GM19455 (cell line): ENCODE results near the gene TMEM145.

ENCODE experiments used
- ATAC-seq: cut with Tn5 transposase; IDR thresholded peaks from one replicate; pipeline ENCODE4 v1.9.1; 2021; ENCODE audit not compliant: unreplicated experiment

TMEM145 gene

DNA sequence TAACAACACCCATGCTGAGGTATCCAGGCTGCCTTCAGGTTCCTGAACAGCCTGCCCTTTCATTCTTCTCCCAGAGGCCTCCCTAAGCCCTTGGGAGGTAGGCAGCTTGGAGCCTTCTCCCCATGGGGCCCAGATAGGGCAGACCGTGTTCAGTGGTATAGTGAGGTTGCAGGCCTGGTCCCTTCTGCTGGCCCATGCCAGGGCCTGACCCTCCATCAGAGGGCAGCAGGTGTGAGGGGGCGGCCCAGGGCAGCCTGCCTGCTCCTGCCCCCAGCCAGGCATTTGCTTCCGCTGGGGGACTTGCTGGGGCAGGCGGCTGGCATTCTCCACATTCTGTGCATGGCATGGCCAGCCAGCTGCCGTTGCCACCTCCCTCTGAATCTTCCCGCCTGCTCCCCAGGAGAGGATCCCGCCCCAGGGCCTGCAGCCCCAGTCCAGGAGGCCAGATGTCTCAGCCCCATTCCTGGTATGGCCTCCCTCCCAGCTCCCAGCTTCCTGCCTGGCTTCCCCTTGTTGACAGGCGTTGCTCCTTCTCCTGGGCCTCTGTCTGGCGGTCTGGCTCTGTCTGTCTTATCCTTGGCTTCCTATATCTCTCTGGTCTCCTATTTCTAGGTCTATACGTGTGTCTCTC lies 35.2 kb upstream of the TMEM145 start:
- no peak for ATAC-seq

DNA sequence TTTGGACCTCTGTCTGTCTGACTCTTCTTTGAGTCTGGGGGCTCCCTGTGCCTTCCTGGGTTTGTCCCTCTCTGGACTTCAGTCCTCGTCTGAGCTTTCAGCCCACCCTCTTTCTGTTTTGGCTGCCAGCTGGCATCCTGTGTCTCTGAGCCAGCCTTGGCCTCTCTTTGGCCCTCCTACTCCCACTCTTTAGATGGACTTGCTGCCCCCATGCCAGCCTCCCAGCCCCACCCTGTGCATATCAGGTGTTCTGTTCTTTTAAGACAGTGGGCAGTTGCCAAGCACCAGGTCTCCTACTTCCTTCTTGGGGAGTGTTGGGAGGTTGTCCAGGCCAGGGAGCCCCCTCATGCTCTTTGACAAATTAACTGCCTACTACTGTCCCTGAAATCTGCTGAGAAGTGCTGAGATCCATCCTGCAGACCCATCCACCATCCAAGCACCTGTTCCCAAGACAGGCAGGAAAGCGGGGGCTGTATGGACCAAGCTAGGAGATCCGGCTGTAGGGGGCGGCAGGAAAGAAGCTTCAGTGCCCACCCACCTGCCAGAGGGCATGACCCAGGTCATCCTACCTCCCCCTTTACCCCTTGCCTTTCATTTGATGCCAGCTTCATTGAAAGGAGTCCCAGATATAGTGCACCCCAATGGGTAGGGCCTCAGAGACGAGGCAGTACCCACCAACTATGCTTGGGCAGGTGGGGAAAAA lies 34.5 kb upstream of the TMEM145 start:
- ATAC-seq = no peak

- no peak for ATAC-seq
Observed at GRCh38 chr19:42279155-42279901, 33.8 kb upstream of the TMEM145 start.

- peak; percentile 32 for ATAC-seq
Observed at GRCh38 chr19:42279902-42280814, 33.0 kb upstream of the TMEM145 start.

- ATAC-seq = no peak
Observed at GRCh38 chr19:42280815-42281145, 32.3 kb upstream of the TMEM145 start.

DNA sequence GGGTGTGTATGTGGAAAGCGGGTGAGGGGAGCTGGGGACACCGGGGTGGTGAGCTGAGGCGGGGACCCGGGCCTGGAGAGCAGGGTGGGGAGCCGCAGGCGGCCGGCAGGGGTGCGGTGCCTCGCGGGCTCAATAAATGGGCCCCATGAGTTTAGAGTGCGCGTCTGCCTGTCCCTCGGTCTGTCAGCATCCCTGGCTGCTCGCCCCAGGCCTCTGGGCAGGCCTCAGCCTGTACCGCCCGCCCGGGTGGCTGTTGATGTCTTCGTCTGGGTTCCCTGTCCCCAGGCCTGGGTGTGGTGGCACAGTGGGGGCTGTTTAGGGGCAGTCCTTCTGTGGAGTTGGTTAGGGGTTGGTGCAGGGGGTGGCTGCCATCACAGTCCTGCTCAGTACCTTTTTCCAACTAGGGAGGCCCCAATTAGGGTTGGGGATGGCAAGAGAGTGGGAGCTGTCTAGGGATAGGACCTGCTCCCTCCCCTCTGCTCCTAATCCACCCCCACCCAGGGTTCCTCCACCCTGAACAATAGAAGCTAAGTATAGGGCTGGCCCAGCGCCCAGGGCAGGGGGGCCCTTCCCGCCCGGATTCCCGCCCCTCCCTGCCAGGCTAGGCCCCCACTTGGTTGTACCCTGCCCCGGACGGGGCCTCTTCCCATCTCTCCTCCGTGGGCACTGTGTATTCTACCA lies 31.8 kb upstream of the TMEM145 start:
- no peak for ATAC-seq

DNA sequence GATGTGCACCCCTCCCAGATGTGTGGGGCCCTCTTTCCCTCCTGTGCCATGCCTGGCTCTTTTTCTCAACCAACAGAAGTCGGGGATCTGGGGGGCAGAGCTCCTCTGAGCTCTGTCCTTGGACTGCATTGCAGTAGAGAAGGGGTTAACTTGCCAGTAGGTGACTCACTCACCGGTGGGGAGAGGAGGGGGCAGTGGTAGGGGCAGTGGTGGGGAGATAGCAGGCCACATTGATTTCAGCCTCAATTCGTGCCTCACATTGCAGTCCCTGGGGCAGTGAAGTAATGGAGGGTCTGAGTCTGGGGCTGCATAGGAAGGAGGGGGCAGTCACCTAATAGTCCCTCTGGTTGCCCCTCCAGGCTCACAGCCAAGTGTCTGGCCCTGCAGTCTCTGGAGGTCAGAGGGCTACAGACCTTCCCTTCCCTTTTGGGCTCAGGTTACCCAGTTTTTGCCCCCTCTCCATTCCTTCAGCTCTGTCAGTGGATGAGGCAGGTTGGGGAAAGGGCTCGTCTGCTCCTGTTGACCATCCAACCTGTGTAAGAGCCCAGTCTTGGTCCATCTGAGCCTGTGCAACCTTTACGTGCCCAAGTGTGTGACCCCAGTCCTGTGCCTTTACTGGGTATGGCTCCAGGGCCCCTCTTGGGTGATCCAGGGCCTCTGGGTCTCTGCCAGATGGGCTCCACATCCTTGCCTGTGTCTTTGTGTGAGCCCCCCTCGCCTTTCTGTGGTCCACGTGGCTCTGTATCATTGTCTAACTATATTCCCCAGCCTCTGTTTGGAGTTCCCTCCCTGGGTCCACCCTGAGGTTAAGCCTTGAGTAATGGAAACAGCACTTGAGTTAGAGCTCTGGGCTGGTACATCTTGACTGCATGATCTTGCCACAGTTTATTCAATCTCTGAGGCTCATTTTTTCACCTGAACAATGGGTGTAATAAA lies 31.0 kb upstream of the TMEM145 start:
- no peak for ATAC-seq

- no peak for ATAC-seq
Observed at GRCh38 chr19:42282819-42283187, 30.3 kb upstream of the TMEM145 start.

- peak; percentile 42 for ATAC-seq
Observed at GRCh38 chr19:42283188-42284065, 29.7 kb upstream of the TMEM145 start.

GRCh38 chr19:42284066-42284501 lies 29.0 kb upstream of the TMEM145 start:
- peak; percentile 26 for ATAC-seq

DNA sequence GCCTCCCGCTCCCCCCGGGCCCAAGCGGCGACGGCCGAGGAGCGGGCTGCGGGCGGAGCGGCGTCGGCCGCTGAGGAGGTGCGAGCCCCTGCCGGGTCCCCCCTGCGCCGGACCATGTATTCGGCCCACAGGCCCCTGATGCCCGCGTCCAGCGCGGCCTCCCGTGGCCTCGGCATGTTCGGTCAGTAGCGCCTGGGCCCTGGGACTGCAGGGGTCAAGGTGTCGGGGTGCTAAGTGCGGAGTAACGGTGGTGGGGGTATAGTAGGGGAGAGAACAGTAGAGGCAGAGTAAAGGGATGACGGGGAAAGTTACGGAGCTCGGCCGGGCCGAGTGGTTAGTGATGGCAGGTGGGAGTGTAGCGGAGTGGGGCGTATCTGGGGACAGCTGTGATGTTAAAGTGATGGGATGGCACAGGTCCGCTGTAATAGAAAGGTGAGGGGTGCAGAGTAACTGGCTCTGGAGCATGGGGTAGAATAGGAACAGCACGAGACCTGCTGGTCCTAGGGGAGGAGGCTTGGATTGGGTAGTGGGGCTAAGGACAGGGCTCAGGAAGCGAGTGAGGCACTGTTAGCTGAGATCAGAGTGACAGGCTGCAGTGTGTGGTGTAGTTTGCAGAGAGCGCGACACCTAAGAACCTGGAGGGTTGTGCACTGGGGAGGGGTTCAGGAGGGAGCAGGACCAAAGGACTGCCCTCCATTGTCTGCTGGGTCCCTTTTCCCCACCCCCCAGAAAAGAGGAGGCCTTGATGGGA lies 28.3 kb upstream of the TMEM145 start:
- no peak for ATAC-seq

DNA sequence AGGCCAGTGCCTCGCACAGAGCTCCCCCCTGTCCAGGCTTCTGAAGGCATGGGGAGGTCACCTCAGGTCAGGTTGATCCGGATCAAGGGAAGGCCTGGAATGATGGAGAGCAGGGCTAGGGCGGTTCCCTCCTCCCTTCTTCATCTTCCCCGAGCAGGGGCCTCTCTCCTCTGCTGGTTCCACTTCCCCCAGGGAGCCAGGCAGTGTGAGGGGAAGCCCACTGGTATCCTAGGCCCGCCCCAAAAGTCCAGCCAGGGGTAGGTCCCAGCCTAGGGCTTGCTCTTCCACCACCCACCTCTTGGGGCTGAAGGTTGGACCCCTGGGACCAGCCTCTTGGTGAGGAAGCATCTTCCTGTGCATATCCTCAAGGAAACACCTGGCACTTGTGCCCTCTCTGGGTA lies 27.6 kb upstream of the TMEM145 start:
- ATAC-seq = no peak

- no peak for ATAC-seq
Observed at GRCh38 chr19:42285988-42286348, 27.1 kb upstream of the TMEM145 start.

DNA sequence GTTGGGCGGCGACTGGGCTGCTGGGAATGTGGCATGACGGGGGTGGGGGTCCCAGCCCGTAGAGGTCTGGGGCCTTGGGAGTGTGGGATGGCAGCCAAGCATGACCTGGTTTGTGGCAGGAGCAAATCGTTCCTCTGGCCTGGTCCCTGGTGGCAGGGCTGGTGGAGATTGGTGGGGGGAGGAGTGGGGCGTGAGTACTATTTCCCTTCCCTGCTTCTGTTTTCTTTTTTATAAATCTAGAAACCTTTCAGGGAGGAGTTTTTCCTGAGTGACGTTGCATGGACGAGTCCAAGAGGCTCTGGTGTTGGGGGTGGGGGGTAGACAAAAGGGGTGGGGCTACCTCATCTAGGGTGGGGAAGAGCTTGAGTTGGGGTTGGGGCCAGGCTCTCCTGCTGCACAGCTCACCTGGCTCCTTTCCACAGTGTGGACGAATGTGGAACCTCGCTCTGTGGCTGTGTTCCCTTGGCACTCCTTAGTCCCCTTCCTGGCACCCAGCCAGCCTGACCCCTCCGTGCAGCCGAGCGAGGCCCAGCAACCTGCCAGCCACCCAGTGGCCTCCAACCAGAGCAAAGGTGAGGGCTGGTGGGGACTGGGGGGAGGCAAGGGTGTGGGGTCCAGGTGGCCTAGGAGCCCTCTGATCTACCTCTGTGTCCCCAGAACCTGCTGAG lies 26.6 kb upstream of the TMEM145 start:
- no peak for ATAC-seq

GRCh38 chr19:42287017-42287826 lies 25.9 kb upstream of the TMEM145 start:
- no peak for ATAC-seq

GRCh38 chr19:42287827-42288107 lies 25.3 kb upstream of the TMEM145 start:
- no peak for ATAC-seq

GRCh38 chr19:42288387-42288786 lies 24.7 kb upstream of the TMEM145 start:
- no peak for ATAC-seq
